GM19238 (cell line): ENCODE measurements around the gene TMEM175.

Source experiments
- DNase-seq: peaks from one replicate; pipeline ENCODE4 v3.0.0; 2011; ENCODE audit warnings: low spot score; ENCODE audit not compliant: insufficient read length

The TMEM175 gene

GRCh38 chr4:958696-959337, 26.6 kb downstream of the TMEM175 start:
- no peak for DNase-seq

- DNase-seq: no peak
These were observed 27.3 kb downstream of the TMEM175 start for GRCh38 chr4:959338-960139.

DNA sequence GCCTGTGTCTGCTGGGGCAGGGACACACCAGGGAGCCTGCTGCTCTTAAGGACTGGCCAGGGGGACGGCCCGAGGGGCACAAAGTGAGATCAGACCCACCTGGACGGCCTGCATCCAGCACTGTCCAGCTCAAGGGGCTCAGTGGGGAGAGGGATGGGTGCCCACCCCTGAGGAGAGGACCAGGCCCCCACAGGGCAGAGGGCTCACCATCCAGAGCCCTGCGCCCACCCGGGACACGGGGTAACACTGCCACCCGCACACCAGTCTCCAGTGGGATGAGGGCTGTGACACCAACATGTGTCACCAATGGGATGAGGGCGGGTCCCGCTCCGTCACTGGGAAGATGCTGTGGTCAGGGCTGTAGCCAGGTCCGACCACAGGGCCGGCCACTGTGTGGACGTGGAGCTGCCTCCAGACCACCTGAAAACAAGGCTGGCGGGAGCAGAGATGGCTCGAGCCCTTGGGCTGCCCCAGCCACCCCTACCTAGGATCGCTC, 27.9 kb downstream of the TMEM175 start:
- DNase-seq: no peak

- DNase-seq: no peak
These were observed 28.5 kb downstream of the TMEM175 start for GRCh38 chr4:960636-961350.

- DNase-seq: no peak
These were observed 29.3 kb downstream of the TMEM175 start for GRCh38 chr4:961351-962230.

GRCh38 chr4:962231-963208, 30.3 kb downstream of the TMEM175 start:
- DNase-seq: no peak

DNA sequence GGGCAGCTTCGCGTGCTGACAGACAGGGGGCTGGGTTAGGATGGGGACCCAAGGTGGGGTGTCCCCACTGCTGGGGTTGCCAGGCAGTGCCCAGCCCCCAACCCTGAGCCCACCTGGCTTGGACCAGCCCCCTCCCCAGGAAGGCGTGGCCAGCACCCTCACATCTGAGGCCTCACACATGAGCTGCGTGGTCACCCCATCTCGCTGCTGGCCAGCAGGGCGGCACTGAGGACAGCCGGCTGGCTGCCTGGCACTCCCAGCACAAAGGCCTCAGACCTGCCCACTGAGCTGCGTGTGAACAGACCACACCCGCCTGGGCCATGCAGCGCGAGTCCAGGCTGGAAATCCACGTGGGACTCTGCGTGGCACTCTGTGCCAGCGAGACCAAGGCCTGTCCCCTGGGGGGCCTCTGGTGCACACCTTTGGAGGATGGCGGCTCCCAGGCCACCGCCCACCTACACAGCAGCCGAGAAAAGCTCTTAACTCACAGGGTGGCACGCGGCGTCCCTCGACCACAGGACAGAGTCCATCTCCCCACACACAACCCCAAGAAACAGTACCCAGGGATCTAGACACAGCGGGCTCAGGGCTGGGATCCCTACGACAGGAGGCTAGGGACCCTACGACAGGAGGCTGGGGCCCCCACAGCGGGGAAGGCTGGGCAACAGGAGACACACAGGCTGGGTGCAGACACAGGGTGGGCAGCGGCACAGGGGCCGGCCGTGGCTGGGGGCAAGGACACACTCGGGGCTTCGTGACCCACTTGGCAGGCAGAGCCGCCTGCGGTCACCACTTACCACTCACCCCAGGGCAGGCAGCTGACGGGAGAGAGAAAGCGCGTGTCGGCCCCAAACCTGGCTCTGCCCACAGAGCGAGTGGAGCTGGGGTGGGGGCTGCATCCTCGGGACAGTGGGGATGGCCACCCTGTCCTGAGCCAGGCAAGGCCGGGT, 31.3 kb downstream of the TMEM175 start:
- DNase-seq: no peak

DNA sequence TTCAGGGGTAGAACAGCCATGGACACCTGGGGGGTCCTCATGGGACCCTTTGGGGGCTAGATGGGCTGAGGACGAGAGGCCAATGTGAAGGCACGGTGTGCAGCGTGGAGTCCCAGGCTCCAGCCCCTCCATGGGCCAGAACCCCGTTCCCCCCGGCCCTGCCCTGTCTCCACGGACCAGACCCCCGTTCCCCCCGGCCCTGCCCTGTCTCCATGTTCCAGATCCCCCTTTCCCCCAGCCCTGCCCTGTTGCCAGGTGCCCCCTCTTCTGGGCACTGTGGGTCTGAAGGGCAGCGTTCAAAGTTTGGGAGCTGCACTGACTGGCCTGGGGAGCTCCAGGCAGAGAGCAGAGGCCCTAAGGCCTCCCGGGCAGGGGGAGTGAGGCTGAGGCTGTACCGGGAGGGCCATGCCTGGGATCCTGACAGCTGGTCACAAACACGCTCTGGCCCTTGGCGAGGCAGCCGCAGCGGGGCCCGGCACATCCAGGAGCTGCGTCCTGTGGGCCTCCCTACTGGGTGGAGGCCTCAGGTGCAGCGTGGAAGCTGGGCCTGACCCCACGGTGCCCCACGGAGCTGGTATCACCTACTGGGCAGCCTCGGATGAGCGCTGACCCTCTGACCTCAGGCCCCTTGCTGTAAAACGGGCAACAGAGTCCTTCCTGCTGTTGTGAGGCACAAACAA, 32.2 kb downstream of the TMEM175 start:
- DNase-seq: no peak

GRCh38 chr4:965048-965765, 32.9 kb downstream of the TMEM175 start:
- DNase-seq: no peak

- no peak for DNase-seq
These were observed 33.5 kb downstream of the TMEM175 start for GRCh38 chr4:965766-966134.

DNA sequence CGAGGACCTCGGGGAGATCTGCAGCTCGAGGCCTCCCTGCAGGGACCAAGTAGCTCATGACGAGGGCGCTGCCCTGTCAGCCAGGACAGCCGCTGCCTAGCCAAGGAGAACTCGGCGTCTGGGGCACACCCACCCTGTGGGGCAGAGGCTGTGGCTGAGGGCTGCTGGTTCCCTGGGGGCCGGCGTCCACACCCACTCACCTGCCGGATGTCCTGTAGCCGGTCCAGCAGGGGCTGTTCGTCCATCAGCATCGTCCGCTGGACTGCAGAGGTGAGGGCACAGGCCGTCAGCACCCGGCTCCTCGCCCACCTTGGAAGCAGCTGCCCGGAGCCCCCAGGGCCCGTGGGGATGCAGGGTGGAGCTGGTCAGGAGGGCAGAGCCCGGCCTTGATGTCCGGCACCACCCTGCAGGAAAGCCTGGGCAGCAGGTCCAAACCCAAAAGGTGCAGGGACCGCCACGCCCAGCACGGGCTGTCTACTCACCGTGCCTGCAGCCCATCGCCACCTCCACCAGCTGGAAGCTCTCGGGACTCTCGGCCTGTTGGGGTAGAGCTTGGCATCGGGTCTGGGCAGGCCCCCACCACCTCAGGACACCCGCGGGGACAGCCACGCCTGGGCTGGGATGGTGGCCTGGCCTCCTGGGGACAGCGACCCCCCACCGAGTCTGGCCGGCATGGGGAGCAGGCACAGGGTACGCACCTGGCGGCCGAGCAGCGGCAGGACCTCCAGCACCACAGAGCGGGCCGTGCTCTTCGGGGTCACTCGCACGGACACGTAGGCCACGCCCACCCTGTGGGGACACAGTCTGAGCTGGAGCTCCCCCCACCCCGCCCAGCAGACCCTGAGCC, 34.2 kb downstream of the TMEM175 start:
- no peak for DNase-seq

GRCh38 chr4:967113-968104, 35.1 kb downstream of the TMEM175 start:
- DNase-seq: no peak

DNA sequence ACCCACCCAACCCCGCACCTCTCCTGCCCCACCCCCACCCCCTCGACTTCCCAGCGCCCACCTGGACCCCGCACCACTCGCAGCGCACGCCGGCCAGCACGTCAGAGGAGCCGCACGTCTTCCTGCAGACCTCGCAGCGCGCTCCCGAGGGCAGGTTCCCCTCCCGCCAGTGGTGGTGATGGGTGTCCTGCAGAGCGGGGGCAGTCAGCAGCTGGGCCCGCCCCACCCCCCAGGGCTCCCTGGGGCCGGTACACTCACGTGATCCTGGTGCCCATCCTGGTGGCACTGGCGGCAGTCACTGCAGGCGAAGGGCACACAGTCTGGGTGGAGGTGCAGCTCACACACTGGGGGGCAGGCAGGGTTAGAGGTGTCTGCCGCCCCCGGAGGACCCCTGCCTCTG, 36.0 kb downstream of the TMEM175 start:
- no peak for DNase-seq

- no peak for DNase-seq
These were observed 36.5 kb downstream of the TMEM175 start for GRCh38 chr4:968621-969394.
